ENCODE results near the gene GIGYF1.

GRCh38 chr7:100683659-100684533 is 10.2 kb downstream of the GIGYF1 start:
- TF ChIP-seq, protein P1, sequence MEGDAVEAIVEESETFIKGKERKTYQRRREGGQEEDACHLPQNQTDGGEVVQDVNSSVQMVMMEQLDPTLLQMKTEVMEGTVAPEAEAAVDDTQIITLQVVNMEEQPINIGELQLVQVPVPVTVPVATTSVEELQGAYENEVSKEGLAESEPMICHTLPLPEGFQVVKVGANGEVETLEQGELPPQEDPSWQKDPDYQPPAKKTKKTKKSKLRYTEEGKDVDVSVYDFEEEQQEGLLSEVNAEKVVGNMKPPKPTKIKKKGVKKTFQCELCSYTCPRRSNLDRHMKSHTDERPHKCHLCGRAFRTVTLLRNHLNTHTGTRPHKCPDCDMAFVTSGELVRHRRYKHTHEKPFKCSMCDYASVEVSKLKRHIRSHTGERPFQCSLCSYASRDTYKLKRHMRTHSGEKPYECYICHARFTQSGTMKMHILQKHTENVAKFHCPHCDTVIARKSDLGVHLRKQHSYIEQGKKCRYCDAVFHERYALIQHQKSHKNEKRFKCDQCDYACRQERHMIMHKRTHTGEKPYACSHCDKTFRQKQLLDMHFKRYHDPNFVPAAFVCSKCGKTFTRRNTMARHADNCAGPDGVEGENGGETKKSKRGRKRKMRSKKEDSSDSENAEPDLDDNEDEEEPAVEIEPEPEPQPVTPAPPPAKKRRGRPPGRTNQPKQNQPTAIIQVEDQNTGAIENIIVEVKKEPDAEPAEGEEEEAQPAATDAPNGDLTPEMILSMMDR (conservative IDR thresholded peaks at IDR 0.05 in 1 of 2, IDR thresholded peaks at IDR 0.05 in 1 of 2; ENCODE audit: extremely low read depth in 1 of 2, insufficient read depth in 1 of 2, low read depth in 1 of 2, low read length in 2 of 2), result no peak
- TF ChIP-seq EZH2 (IDR thresholded peaks at IDR 0.05; ENCODE audit: borderline replicate concordance, low read length), result no peak

All from mammary epithelial cell (primary cell).